OCI-LY7 (cell line): ENCODE results near the gene PARD3.

Source experiments
- CTCF ChIP-seq: fragments of 200-600 bp; sonication (generic); conservative IDR thresholded peaks from 2 replicates; pipeline ENCODE4 v1.5.1; 2014; ENCODE audit warnings: mild to moderate bottlenecking, antibody characterized with exemption, low read length, moderate library complexity, mixed read lengths
- EZH2phosphoT487 ChIP-seq: fragments of 200-600 bp; sonication (generic); IDR thresholded peaks from 2 replicates; pipeline ENCODE4 v1.6.1; 2018; ENCODE audit warnings: low read depth, borderline replicate concordance, mild to moderate bottlenecking, mixed run types, antibody characterized with exemption, low read length, moderate library complexity, mixed read lengths

GRCh38 chr10:34200355-34200901 is 614.7 kb downstream of the PARD3 start:
- TF ChIP-seq EZH2phosphoT487: no peak
- no peak for TF ChIP-seq CTCF
